ENCODE results near the gene CERS6. TPM values are rescaled to one million over a fixed set of nuclear protein-coding genes. Genes with fewer than 3 reads are reported as not detected.

CERS6 gene
- total and polyA plus RNA-seq, 2 donors from 2014 or later = 9.4 to 18.8 TPM

GRCh38 chr2:168524005-168524404 is 67.9 kb downstream of the CERS6 start:
- no peaks in the 10 kb centered on the region for H3K9me3 ChIP-seq (ENCODE audit: control insufficient read depth in 2 of 3, insufficient read depth in 1 of 3, low read length in 3 of 3)
- DNase-seq (no peak), FAIRE-seq (no peak)
- H3K36me3 ChIP-seq (ENCODE audit: control insufficient read depth in 2 of 3, insufficient read depth in 3 of 3, low read length in 3 of 3) = no peaks in the 10 kb centered on the region
- TF ChIP-seq CTCF (IDR thresholded peaks at IDR 0.05; ENCODE audit: borderline replicate concordance, extremely low read depth, insufficient read depth) = no peak
- intact Hi-C loops (cut with DNase I) = no loop called here
- H3K9ac ChIP-seq (ENCODE audit: low read length in 3 of 3) = no peak overlapping the region
- H3K4me3 ChIP-seq (ENCODE audit: low read length in 3 of 3) = no peak overlapping the region
- no peaks in the 10 kb centered on the region for H3K27me3 ChIP-seq (ENCODE audit: control insufficient read depth, insufficient read depth, low read length)
- H3K27ac ChIP-seq (ENCODE audit: low read depth in 2 of 2, low read length in 2 of 2) = no peak overlapping the region
- peaks cover 0 to 6% (median 0%) of the 10 kb centered on the region in 3 donors for H3K4me1 ChIP-seq (ENCODE audit: control insufficient read depth in 2 of 3, insufficient read depth in 2 of 3, low read depth in 1 of 3, low read length in 3 of 3)

- H3K27me3 ChIP-seq (ENCODE audit: control insufficient read depth, insufficient read depth, low read length) = no peaks in the 10 kb centered on the region
- H3K9me3 ChIP-seq (ENCODE audit: control insufficient read depth in 2 of 3, insufficient read depth in 1 of 3, low read length in 3 of 3) = no peaks in the 10 kb centered on the region
- no peak for FAIRE-seq
- peaks cover 0 to 5% (median 0%) of the 10 kb centered on the region in 3 donors for H3K4me1 ChIP-seq (ENCODE audit: control insufficient read depth in 2 of 3, insufficient read depth in 2 of 3, low read depth in 1 of 3, low read length in 3 of 3)
- no peaks in the 10 kb centered on the region for H3K36me3 ChIP-seq (ENCODE audit: control insufficient read depth in 2 of 3, insufficient read depth in 3 of 3, low read length in 3 of 3)
- intact Hi-C loops (cut with DNase I) = no loop called here
- DNase-seq = no peak
- TF ChIP-seq CTCF (IDR thresholded peaks at IDR 0.05; ENCODE audit: borderline replicate concordance, extremely low read depth, insufficient read depth) = no peak
- H3K4me3 ChIP-seq (ENCODE audit: low read length in 3 of 3) = no peak overlapping the region
- no peak overlapping the region for H3K9ac ChIP-seq (ENCODE audit: low read length in 3 of 3)
- no peak overlapping the region for H3K27ac ChIP-seq (ENCODE audit: low read depth in 2 of 2, low read length in 2 of 2)
Observed at GRCh38 chr2:168525020-168525419, 68.9 kb downstream of the CERS6 start.

GRCh38 chr2:168525716-168526446 is 69.8 kb downstream of the CERS6 start:
- intact Hi-C loops (cut with DNase I) = no loop called here
- no peak for FAIRE-seq
- no peaks in the 10 kb centered on the region for H3K36me3 ChIP-seq (ENCODE audit: control insufficient read depth in 2 of 3, insufficient read depth in 3 of 3, low read length in 3 of 3)
- no peak overlapping the region for H3K9ac ChIP-seq (ENCODE audit: low read length in 3 of 3)
- no peaks in the 10 kb centered on the region for H3K9me3 ChIP-seq (ENCODE audit: control insufficient read depth in 2 of 3, insufficient read depth in 1 of 3, low read length in 3 of 3)
- no peaks in the 10 kb centered on the region for H3K27me3 ChIP-seq (ENCODE audit: control insufficient read depth, insufficient read depth, low read length)
- TF ChIP-seq CTCF (IDR thresholded peaks at IDR 0.05; ENCODE audit: borderline replicate concordance, extremely low read depth, insufficient read depth) = no peak
- H3K27ac ChIP-seq (ENCODE audit: low read depth in 2 of 2, low read length in 2 of 2) = no peak overlapping the region
- peaks cover 0 to 5% (median 0%) of the 10 kb centered on the region in 3 donors for H3K4me1 ChIP-seq (ENCODE audit: control insufficient read depth in 2 of 3, insufficient read depth in 2 of 3, low read depth in 1 of 3, low read length in 3 of 3)
- no peak overlapping the region for H3K4me3 ChIP-seq (ENCODE audit: low read length in 3 of 3)
- peak in 1 of 5 donors; percentile 14 for DNase-seq

Data from kidney (tissue), 14 donors.